GM13976 (cell line): ENCODE measurements around the gene LMBRD1.

Source experiments
- DNase-seq: peaks from one replicate; pipeline ENCODE4 v3.0.0; 2012; ENCODE audit warnings: low spot score
- CTCF ChIP-seq: IDR thresholded peaks from 2 replicates; pipeline ENCODE4 v1.5.1; 2012; ENCODE audit warnings: borderline replicate concordance, mild to moderate bottlenecking; ENCODE audit not compliant: insufficient read depth; ENCODE audit errors: extremely low read depth, missing control alignments, control extremely low read depth
- in situ Hi-C: fragments of 300-500 bp; cut with MboI; formaldehyde crosslinking; loops from one replicate; pipeline ENCODE4 v1.12.0; 2022; ENCODE audit warnings: low sequenced_read_pairs, mixed read lengths, inconsistent platforms; ENCODE audit not compliant: unreplicated experiment

LMBRD1 gene

DNA sequence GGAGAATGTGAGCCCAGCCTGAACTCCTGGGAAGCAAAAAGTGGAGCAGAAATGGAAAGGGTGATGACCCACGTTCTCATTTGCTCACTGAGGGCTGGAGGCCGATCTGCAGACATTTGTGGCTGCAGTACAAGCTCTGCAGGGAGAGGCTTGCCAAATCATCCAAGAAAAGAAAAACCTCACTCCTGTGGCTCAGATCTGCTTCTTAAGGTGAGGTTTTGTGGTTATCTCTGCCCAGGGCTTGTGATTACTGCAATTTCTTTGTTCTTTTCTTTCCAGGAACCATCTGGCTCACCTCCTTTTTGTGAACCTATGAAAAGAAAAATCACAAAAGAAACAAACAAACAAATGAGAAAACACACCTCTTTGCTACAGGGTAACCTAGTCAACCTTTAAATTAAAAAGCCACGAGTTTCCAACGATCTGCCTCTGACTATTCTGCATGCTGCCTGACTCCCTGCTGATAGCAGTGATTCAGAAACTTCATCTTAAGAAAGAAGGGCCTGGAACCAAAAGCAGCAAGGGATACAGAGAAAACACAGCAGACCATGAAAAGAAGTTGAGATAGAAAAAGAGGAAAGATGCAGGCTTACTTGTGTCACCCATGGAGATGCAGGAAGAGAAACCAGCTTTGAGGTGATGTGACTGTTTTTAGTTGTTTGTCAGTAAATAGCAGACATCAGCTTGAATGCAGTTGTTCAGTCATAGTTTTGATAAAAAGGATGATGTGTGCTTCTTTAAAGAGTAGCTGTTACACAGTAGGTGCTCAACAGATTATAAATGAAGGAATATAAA is 165.1 kb downstream of the LMBRD1 start:
- TF ChIP-seq CTCF = no peak
- in situ Hi-C loops = no loop called here
- DNase-seq = peak; percentile 29

DNA sequence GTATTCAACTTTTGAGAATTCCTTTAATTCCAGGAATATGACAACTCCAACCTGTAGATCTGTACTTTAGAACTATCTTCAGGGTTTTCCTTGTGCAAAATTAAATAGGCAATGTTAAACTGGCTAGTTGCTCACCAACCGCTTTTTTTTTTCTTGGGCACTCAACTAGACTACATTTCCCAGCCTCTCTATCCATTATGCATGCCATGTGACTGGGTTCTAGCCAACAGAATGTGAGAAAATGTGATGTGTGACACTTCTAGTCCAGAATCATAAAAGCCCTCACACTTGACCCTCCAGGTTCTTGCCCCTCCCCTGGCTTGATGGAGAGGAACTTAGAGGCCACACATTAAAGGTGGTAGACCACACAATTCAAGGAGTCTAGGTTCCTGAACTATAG is 166.0 kb downstream of the LMBRD1 start:
- in situ Hi-C loops = no loop called here
- TF ChIP-seq CTCF = no peak
- no peak for DNase-seq

DNA sequence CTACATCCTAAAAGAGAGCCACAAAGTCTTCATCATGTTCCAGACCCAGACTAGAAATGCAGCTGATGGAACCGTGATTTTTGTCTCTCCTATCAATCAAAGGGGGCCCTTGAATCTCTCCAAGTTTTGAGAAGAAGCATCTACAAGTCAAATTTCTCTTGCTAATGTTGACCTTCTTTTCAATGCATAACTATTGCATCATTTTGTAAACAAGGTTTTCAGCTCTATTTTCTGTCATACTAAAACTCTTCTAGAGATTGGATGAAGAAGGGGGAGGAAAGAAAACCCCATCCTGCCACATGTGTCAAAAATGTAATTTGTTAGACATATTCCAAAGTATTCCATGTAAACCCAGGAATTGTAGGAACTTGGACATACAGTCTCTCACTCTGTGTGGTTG is 169.2 kb downstream of the LMBRD1 start:
- DNase-seq = no peak
- no peak for TF ChIP-seq CTCF
- in situ Hi-C loops = no loop called here

DNA sequence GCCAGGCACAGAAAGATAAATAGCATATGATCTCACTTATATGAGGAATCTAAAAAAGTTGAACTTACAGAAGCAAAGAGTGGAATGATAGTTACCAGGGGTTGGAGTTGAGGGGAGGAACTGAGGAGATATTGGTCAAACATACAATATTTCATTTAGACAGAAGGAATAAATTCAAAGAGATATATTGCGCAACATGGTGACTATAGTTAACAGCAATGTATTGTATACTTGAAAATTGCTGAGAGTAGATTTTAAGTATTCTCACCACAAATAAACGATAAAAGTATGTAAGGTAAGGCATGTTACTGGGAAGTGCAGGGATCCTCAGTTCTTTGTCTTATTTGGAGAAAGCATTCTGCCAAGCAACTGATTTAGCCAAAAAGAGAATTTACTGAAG is 171.9 kb downstream of the LMBRD1 start:
- no peak for DNase-seq
- no peak for TF ChIP-seq CTCF
- in situ Hi-C loops = no loop called here
